PC-9 (cell line): ENCODE data around the gene ALG10. TPM values are rescaled to one million over a fixed set of nuclear protein-coding genes. Genes with fewer than 3 reads are reported as not detected.
A peak's percentile ranks its signal among the peaks of the same experiment; 100 is the strongest.
"Not testable (repeated sequence)": the region's sequence is repeated elsewhere in the genome, so short reads cannot be mapped to it uniquely, and the experiment has no call there.

Experiments
- BruUV-seq: library from RNA; stranded (reverse); fragments of 400-500 nt; replicated peaks from 2 replicates; lab custom pipeline; 2021; lab: Mats Ljungman, UMichigan
- CTCF ChIA-PET: fragments of 300-600 bp; sonication (Branson Sonifier 250); formaldehyde crosslinking; loops from one replicate; lab custom pipeline; 2022; ENCODE audit warnings: antibody characterized with exemption; lab: Charles Lee
- POLR2A ChIA-PET: fragments of 300-600 bp; sonication (Branson Sonifier 250); formaldehyde crosslinking; loops from one replicate; lab custom pipeline; 2022; ENCODE audit warnings: antibody characterized with exemption; ENCODE audit not compliant: unreplicated experiment; lab: Charles Lee
- DNase-seq, 2 experiments: peaks; one replicate each; pipeline versions ENCODE4 v3.0.0 to v3.0.0-alpha.2; 2015 to 2022; ENCODE audit warnings: mixed read lengths in 1 of 2
- H2AFZ ChIP-seq: fragments of 200-600 bp; sonication (generic); 2 replicates; pipeline ENCODE4 v1.8.1; 2017; ENCODE audit warnings: antibody characterized with exemption
- H3F3A ChIP-seq: fragments of 200-600 bp; sonication (generic); 2 replicates; pipeline ENCODE4 v1.8.1; 2017; ENCODE audit warnings: antibody characterized with exemption, mild to moderate bottlenecking, low read depth; ENCODE audit not compliant: insufficient read depth
- H3K27ac ChIP-seq: fragments of 200-600 bp; sonication (generic); 2 replicates; pipeline ENCODE4 v1.6.1; 2016; ENCODE audit warnings: mixed run types
- H3K27me3 ChIP-seq: fragments of 200-600 bp; sonication (generic); 2 replicates; pipeline ENCODE4 v1.6.1; 2016; ENCODE audit warnings: low read depth, mixed run types; ENCODE audit not compliant: insufficient read depth
- H3K36me3 ChIP-seq: fragments of 200-600 bp; sonication (generic); 2 replicates; pipeline ENCODE4 v1.6.1; 2016; ENCODE audit warnings: low read depth, mixed run types
- H3K4me1 ChIP-seq: fragments of 200-600 bp; sonication (generic); replicated peaks from 2 replicates; pipeline ENCODE4 v1.6.1; 2016; ENCODE audit warnings: mixed run types; ENCODE audit not compliant: insufficient read depth
- H3K4me2 ChIP-seq: fragments of 200-600 bp; sonication (generic); 2 replicates; pipeline ENCODE4 v1.6.1; 2017; ENCODE audit warnings: mixed run types
- H3K4me3 ChIP-seq: fragments of 200-600 bp; sonication (generic); 2 replicates; pipeline ENCODE4 v1.6.1; 2016; ENCODE audit warnings: mixed run types
- H3K79me2 ChIP-seq: fragments of 200-600 bp; sonication (generic); 2 replicates; pipeline ENCODE4 v1.6.1; 2017; ENCODE audit warnings: low read depth, mixed run types
- H3K9me2 ChIP-seq: fragments of 200-600 bp; sonication (generic); 2 replicates; pipeline ENCODE4 v1.8.1; 2017; ENCODE audit warnings: mild to moderate bottlenecking; ENCODE audit not compliant: insufficient read depth
- H3K9me3 ChIP-seq: fragments of 200-600 bp; sonication (generic); 2 replicates; pipeline ENCODE4 v1.8.1; 2016; ENCODE audit warnings: low read depth; ENCODE audit not compliant: insufficient read depth
- H4K20me1 ChIP-seq: fragments of 200-600 bp; sonication (generic); 2 replicates; pipeline ENCODE4 v1.8.1; 2017; ENCODE audit not compliant: insufficient read depth
- CTCF ChIP-seq: fragments of 200-600 bp; sonication (generic); conservative IDR thresholded peaks from 2 replicates; pipeline ENCODE4 v1.6.1; 2017; ENCODE audit warnings: mixed run types, antibody characterized with exemption, mild to moderate bottlenecking, moderate library complexity
- EZH2 ChIP-seq: fragments of 200-600 bp; sonication (generic); IDR thresholded peaks from 2 replicates; pipeline ENCODE4 v1.8.0; 2017; ENCODE audit warnings: antibody characterized with exemption, low read depth
- intact Hi-C: fragments of 100-400 bp; cut with micrococcal nuclease; formaldehyde crosslinking; loops from one replicate; pipeline ENCODE4 v1.10.0; 2022; ENCODE audit not compliant: unreplicated experiment
- total RNA-seq: library from RNA; stranded (reverse); gene quantifications from 2 replicates; pipeline ENCODE4 v1.2.3, GENCODE V29; 2021

Gene ALG10
- total RNA-seq, 1 experiment from 2014 or later: 23.3 TPM

- no peak overlapping the region for H3K4me2 ChIP-seq
- H3K36me3 ChIP-seq: no peaks in the 10 kb centered on the region
- H3K27ac ChIP-seq: no peak overlapping the region
- H3F3A ChIP-seq: no peaks in the 10 kb centered on the region
- no peak overlapping the region for H3K4me3 ChIP-seq
- no peaks in the 10 kb centered on the region for H3K9me3 ChIP-seq
- DNase-seq: no peak
- H3K4me1 ChIP-seq: 0 out of 2 replicates have a peak, but pooled peaks cover 3% of the 10 kb centered on the region
- intact Hi-C loops: no loop called here
- ChIA-PET CTCF (no interaction called here), POLR2A (no interaction called here)
- no peaks in the 10 kb centered on the region for H4K20me1 ChIP-seq
- no peak for TF ChIP-seq CTCF
- no peak for TF ChIP-seq EZH2
- no peak overlapping the region for H2AFZ ChIP-seq
- no peaks in the 10 kb centered on the region for H3K79me2 ChIP-seq
- no TSS peak for BruUV-seq
- no peaks in the 10 kb centered on the region for H3K27me3 ChIP-seq
- H3K9me2 ChIP-seq: no peaks in the 10 kb centered on the region
Measured at GRCh38 chr12:33988197-33988805, 34.0 kb upstream of the ALG10 start.

GRCh38 chr12:33988913-33989312, 33.4 kb upstream of the ALG10 start:
- ChIA-PET POLR2A (no interaction called here), CTCF (no interaction called here)
- Histone ChIP-seq H3K36me3 (no peaks in the 10 kb centered on the region), H3F3A (no peaks in the 10 kb centered on the region), H3K4me1 (0 out of 2 replicates have a peak, but pooled peaks cover 3% of the 10 kb centered on the region), H3K79me2 (no peaks in the 10 kb centered on the region), H2AFZ (no peak overlapping the region), H3K4me3 (no peak overlapping the region), H3K27ac (no peak overlapping the region), H4K20me1 (no peaks in the 10 kb centered on the region), H3K9me3 (no peaks in the 10 kb centered on the region), H3K9me2 (no peaks in the 10 kb centered on the region), H3K4me2 (no peak overlapping the region), H3K27me3 (no peaks in the 10 kb centered on the region)
- BruUV-seq: no TSS peak
- intact Hi-C loops: no loop called here
- DNase-seq: peak in 1 of 2 experiments; percentile 48
- TF ChIP-seq CTCF: no peak
- TF ChIP-seq EZH2: no peak

DNA sequence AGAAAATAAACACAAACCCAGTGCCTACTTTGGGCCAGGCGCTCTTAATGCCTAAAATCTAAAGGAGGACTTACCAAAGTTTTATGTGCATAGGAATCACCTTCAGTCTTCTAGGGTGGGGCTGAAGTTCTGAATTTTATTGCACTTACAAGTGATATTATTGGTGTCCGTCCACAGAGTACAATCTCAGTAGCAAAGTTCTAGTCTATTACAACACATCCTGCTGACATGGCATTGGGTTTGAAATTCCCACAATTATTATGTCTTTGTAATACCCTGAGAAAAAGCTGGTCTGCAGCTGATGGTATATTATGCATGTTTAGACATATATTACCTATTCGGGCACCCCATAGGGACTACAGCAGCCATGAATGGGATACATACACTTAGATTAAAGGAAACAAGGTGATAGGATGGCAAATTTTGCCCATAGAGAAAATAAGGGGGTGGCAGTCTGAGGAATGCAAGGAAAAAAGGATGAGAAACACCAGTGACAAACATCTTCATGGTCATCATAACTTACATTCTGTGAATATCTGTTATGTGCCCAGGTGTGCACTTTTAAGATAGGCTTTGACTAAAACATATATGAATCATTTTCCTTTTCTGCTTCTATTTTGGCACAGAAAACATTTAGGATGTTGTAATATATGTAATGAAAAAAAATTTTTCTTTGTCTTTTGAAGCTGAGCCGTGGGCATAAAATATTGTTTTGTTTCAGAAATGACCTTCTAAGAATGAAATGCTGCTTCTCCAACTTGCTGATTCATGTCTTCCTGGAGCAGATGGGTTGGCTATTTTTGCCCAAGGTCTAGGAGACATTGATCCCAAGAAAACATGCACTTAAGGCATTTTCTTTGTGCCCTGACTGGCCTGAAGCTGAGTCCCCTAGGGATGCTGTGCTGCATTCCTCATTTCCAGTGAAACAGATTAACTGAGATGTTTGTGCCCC, 27.2 kb upstream of the ALG10 start:
- H3K9me2 ChIP-seq: no peaks in the 10 kb centered on the region
- intact Hi-C loops: no loop called here
- no peaks in the 10 kb centered on the region for H4K20me1 ChIP-seq
- CTCF ChIA-PET: no interaction called here
- no peak overlapping the region for H2AFZ ChIP-seq
- no peak for TF ChIP-seq CTCF
- TF ChIP-seq EZH2: no peak
- BruUV-seq: no TSS peak
- no peak overlapping the region for H3K4me2 ChIP-seq
- no peak for DNase-seq
- H3K4me1 ChIP-seq: no peaks in the 10 kb centered on the region
- no peak overlapping the region for H3K27ac ChIP-seq
- H3K9me3 ChIP-seq: no peaks in the 10 kb centered on the region
- no peaks in the 10 kb centered on the region for H3K79me2 ChIP-seq
- H3K27me3 ChIP-seq: no peaks in the 10 kb centered on the region
- no peaks in the 10 kb centered on the region for H3F3A ChIP-seq
- POLR2A ChIA-PET: no interaction called here
- no peaks in the 10 kb centered on the region for H3K36me3 ChIP-seq
- no peak overlapping the region for H3K4me3 ChIP-seq

GRCh38 chr12:34008835-34009234, 13.5 kb upstream of the ALG10 start:
- H3K36me3 ChIP-seq, H3K4me3 ChIP-seq, DNase-seq, H3K4me2 ChIP-seq, H2AFZ ChIP-seq, H3K9me3 ChIP-seq, H3F3A ChIP-seq, POLR2A ChIA-PET, CTCF ChIA-PET, BruUV-seq, H3K9me2 ChIP-seq, H3K27me3 ChIP-seq, H3K27ac ChIP-seq, H4K20me1 ChIP-seq, H3K79me2 ChIP-seq, intact Hi-C loops, H3K4me1 ChIP-seq: not testable (repeated sequence)
